HepG2 (cell line): Measurements from ENCODE around the gene COMT. TPM values are rescaled to one million over a fixed set of nuclear protein-coding genes. Genes with fewer than 3 reads are reported as not detected.
A peak's percentile ranks its signal among the peaks of the same experiment; 100 is the strongest.

Experiments used
- ATAC-seq: fragments of 200-7000 bp; cut with Tn5 transposase; 3 replicates; pipeline ENCODE4 v1.9.1; 2020; ENCODE audit warnings: mild to moderate bottlenecking, moderate library complexity
- BruUV-seq: library from RNA; stranded (reverse); fragments of 400-500 nt; replicated peaks from 2 replicates; lab custom pipeline; 2021; lab: Mats Ljungman, UMichigan
- CTCF ChIA-PET: fragments of 300-600 bp; formaldehyde crosslinking; extraction: SDS; loops from one replicate; lab custom pipeline; 2021; ENCODE audit warnings: low total read pairs, inconsistent platforms, low intra/inter-chr PET ratio; lab: Yijun Ruan, JAX
- POLR2A ChIA-PET: fragments of 350-600 bp; sonication (Branson Sonifier 250); formaldehyde crosslinking; loops from one replicate; lab custom pipeline; 2020; ENCODE audit warnings: antibody characterized with exemption, inconsistent platforms; lab: Yijun Ruan, JAX
- DNase-seq: peaks from one replicate; pipeline ENCODE4 v3.0.0-alpha.2; 2015; ENCODE audit warnings: low spot score
- FAIRE-seq: peaks from 3 replicates; lab custom pipeline; 2011; peaks lifted over from hg19 to GRCh38; lab: Jason Lieb, UNC
- H2AFZ ChIP-seq: one replicate; pipeline ENCODE4 v1.6.1; 2011; ENCODE audit warnings: low read length, inconsistent platforms
- H3K27ac ChIP-seq: fragments of 300-600 bp; 3 replicates; pipeline ENCODE4 v1.8.0; 2011; ENCODE audit warnings: mixed run types, mild to moderate bottlenecking, mixed read lengths, low read length, inconsistent platforms; ENCODE audit not compliant: insufficient read depth; ENCODE audit errors: extremely low read length
- H3K27me3 ChIP-seq, 2 experiments: fragments of 200-600 bp in 1 of 2; 2 replicates in 1 of 2; 3 replicates in 1 of 2; pipeline versions ENCODE4 v1.6.0 to v1.8.0; 2011; ENCODE audit warnings: low read length in 2 of 2, mild to moderate bottlenecking in 2 of 2, moderate library complexity in 2 of 2, inconsistent platforms in 1 of 2; ENCODE audit not compliant: insufficient read depth in 2 of 2, control insufficient read depth in 1 of 2
- H3K36me3 ChIP-seq, 2 experiments: fragments of 200-600 bp in 1 of 2; replicated peaks in 1 of 2; 2 replicates in 1 of 2; 3 replicates in 1 of 2; pipeline versions ENCODE4 v1.5.1 to v1.8.0; 2011; ENCODE audit warnings: low read length in 2 of 2, inconsistent platforms in 1 of 2; ENCODE audit not compliant: insufficient read depth in 2 of 2, control insufficient read depth in 1 of 2
- H3K4me1 ChIP-seq: 2 replicates; pipeline ENCODE4 v1.5.1; 2012; ENCODE audit warnings: low read length, inconsistent platforms; ENCODE audit not compliant: insufficient read depth
- H3K4me2 ChIP-seq: 2 replicates; pipeline ENCODE4 v1.6.0; 2011; ENCODE audit warnings: low read depth, low read length, inconsistent platforms
- H3K4me3 ChIP-seq, 3 experiments: fragments of 200-600 bp in 1 of 3; sonication (generic), shearing (Covaris generic) in 1 of 3; replicated peaks in 1 of 3; 2 replicates each; pipeline ENCODE4 v1.5.1; 2011 to 2016; ENCODE audit warnings: low read length in 3 of 3, inconsistent platforms in 2 of 3, low read depth in 2 of 3, mild to moderate bottlenecking in 2 of 3, control low read depth in 1 of 3, mixed read lengths in 1 of 3; ENCODE audit not compliant: insufficient read depth in 1 of 3
- H3K79me2 ChIP-seq: one replicate; pipeline ENCODE4 v1.6.1; 2011; ENCODE audit warnings: low read length, inconsistent platforms; ENCODE audit not compliant: insufficient read depth
- H3K9ac ChIP-seq: 2 replicates; pipeline ENCODE4 v1.6.0; 2011; ENCODE audit warnings: mild to moderate bottlenecking, low read depth, low read length, inconsistent platforms; ENCODE audit not compliant: insufficient read depth
- H3K9me3 ChIP-seq: 2 replicates; pipeline ENCODE4 v1.5.1; 2012; ENCODE audit warnings: mild to moderate bottlenecking, low read length
- H4K20me1 ChIP-seq: 2 replicates; pipeline ENCODE4 v1.6.0; 2011; ENCODE audit warnings: inconsistent platforms, mild to moderate bottlenecking, low read length, moderate library complexity; ENCODE audit not compliant: insufficient read depth
- E2F1 ChIP-seq: sonication (generic); formaldehyde crosslinking; IDR thresholded peaks from 2 replicates; pipeline ENCODE4 v1.5.0; 2020; ENCODE audit warnings: missing genetic modification reagents
- ELF4 ChIP-seq: sonication (generic); formaldehyde crosslinking; IDR thresholded peaks from 2 replicates; pipeline ENCODE4 v1.5.0; 2020; ENCODE audit warnings: missing genetic modification reagents, mild to moderate bottlenecking, moderate library complexity, borderline replicate concordance
- FOXA1 ChIP-seq, 2 experiments: fragments of 450-650 bp in 1 of 2; sonication (generic) in 1 of 2; formaldehyde crosslinking in 1 of 2; IDR thresholded peaks; 2 replicates each; pipeline versions ENCODE4 v1.4.0 to v1.6.1; 2016 to 2020; ENCODE audit warnings: missing genetic modification reagents in 1 of 2
- GPBP1L1 ChIP-seq: sonication (generic); formaldehyde crosslinking; IDR thresholded peaks from 2 replicates; pipeline ENCODE4 v1.5.0; 2020; ENCODE audit warnings: mild to moderate bottlenecking, missing genetic modification reagents
- KMT2A ChIP-seq: sonication (generic); formaldehyde crosslinking; IDR thresholded peaks from 2 replicates; pipeline ENCODE4 v1.4.0; 2020; ENCODE audit warnings: missing genetic modification reagents
- POLR2AphosphoS5 ChIP-seq: IDR thresholded peaks from 2 replicates; pipeline ENCODE4 v1.6.1; 2012; ENCODE audit warnings: low read depth, low read length
- RNF2 ChIP-seq: fragments of 450-650 bp; conservative IDR thresholded peaks from 2 replicates; pipeline ENCODE4 v1.6.1; 2016; ENCODE audit warnings: low read depth
- ZNF33A ChIP-seq: sonication (generic); formaldehyde crosslinking; IDR thresholded peaks from 2 replicates; pipeline ENCODE4 v1.5.1; 2020; ENCODE audit warnings: missing genetic modification reagents, mild to moderate bottlenecking, moderate library complexity, borderline replicate concordance
- ZNF883 ChIP-seq: sonication (generic); formaldehyde crosslinking; IDR thresholded peaks from 2 replicates; pipeline ENCODE4 v1.5.1; 2020; ENCODE audit warnings: mild to moderate bottlenecking, missing genetic modification reagents; ENCODE audit errors: not compliant biosample characterization
- WGBS: methylation state at CpG from one replicate; pipeline ENCODE4 v1.1.6; 2017; ENCODE audit warnings: low lambda C conversion rate; 5-methylcytosine and 5-hydroxymethylcytosine counted together
- in situ Hi-C: cut with HindIII; loops from 2 replicates; pipeline ENCODE4 v1.10.0; 2017; ENCODE audit warnings: low pct_unique_long_range_greater_than_20kb; ENCODE audit not compliant: extremely low pct_ligation_motif_present
- intact Hi-C: fragments of 100-400 bp; cut with micrococcal nuclease; formaldehyde crosslinking; loops from one replicate; pipeline ENCODE4 v1.10.0; 2022; ENCODE audit not compliant: unreplicated experiment
- polyA plus RNA-seq, 8 experiments: library from polyadenylated mRNA; depleted of rRNA in 3 of 8; stranded (reverse) in 7 of 8; unstranded in 1 of 8; fragments of >200 nt; fragmentation: Illumina TruSeq in 4 of 8; extraction: Trizol in 4 of 8; gene quantifications; 2 replicates each; pipeline versions ENCODE4 v1.2.1 to v1.2.3, GENCODE V29; 2011 to 2016; ENCODE audit warnings: low read depth in 4 of 8, missing spikeins in 1 of 8, mixed read lengths in 1 of 8; ENCODE audit not compliant: insufficient read depth in 1 of 8
- total RNA-seq, 5 experiments: library from RNA; depleted of rRNA; stranded (reverse); fragments of >200 nt; fragmentation: Illumina TruSeq; extraction: Trizol; gene quantifications; 2 replicates each; pipeline ENCODE4 v1.2.3, GENCODE V29; 2016; ENCODE audit warnings: low read depth in 1 of 5
- TF ChIP-seq, protein P1 (sequence below): IDR thresholded peaks from 2 replicates; pipeline ENCODE4 v1.6.1; 2018; ENCODE audit warnings: missing genetic modification reagents
- TF ChIP-seq, protein P2 (sequence below): sonication (generic); formaldehyde crosslinking; IDR thresholded peaks from 2 replicates; pipeline ENCODE4 v1.8.1; 2023; ENCODE audit warnings: mild to moderate bottlenecking, missing genetic modification reagents

COMT gene
- total and polyA plus RNA-seq, 2 of the 13 experiments (the other 11 are each of a cell fraction or from before 2014, with no cell fraction given) = 156 to 162 TPM

DNA sequence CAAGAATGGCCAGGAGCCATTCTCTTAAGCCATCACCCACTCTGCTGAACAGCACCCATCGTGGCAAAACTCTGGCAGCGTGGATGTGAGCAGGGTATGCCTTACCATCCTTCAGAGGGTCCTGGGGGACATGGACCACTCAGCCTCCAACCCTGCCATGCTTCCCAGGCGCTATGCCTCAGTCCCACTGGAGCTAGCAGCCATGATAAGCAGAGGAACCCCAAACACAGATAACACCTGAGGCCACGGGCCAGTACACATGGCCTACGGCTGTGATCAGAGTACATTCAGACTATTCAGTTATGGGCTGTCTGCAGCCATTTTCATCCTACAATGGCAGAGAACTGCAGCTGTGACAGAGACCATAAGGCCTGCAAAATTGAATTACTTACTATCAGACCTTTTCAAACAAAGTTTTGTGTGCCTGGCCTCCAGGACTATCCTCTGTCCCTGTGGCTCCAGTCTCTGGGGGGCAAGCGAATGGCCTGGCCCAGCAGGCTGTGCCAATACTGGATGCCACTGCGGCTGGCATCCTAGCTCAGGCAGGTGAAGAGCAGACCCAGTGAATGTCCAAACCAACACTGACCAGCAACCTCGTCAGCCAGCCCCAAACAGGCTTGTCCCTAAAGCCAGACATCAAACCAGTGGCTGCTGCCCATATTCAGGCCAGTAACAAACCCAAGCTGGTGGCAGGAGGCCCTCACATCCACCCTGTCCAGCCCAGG, 68.2 kb downstream of the COMT start (continued):
- TF ChIP-seq E2F1 (no peak), ELF4 (CRISPR knock-in tag) (no peak), POLR2AphosphoS5 (no peak)

- ChIA-PET POLR2A (interaction anchor here (0.7 to 1.0 kb wide), 2 partner anchors 48 to 107 kb away, joined by 3 to 6 read pairs; partner anchors contain the start of gene TRMT2A), CTCF (interaction anchor here (1.2 kb wide), 1 partner anchor 40 kb away, joined by 3 read pairs; no protein-coding TSS in a partner anchor)
- intact Hi-C loops (loop anchor here (10.0 kb wide), 1 partner anchor 64 kb away; no protein-coding TSS in a partner anchor), in situ Hi-C loops (loop anchor here (5.0 kb wide), 1 partner anchor 38 kb away; no protein-coding TSS in a partner anchor)
- ATAC-seq (peak; percentile 83), FAIRE-seq (peak; percentile 85), DNase-seq (peak; percentile 79)
- H3K79me2 ChIP-seq = peaks cover 10% of the 10 kb centered on the region
- no peaks in the 10 kb centered on the region; a peak in 1 of 5 replicates for H3K27me3 ChIP-seq
- BruUV-seq = no TSS peak
- H3K4me3 ChIP-seq = no peak overlapping the region
- no peaks in the 10 kb centered on the region for H3K9me3 ChIP-seq
- H4K20me1 ChIP-seq = no peaks in the 10 kb centered on the region
- H3K4me1 ChIP-seq = peaks cover 54% of the 10 kb centered on the region
- peak overlapping the region; percentile 3 for H3K9ac ChIP-seq
- no peak overlapping the region for H2AFZ ChIP-seq
- H3K36me3 ChIP-seq = no peaks in the 10 kb centered on the region; a peak in 1 of 5 replicates
- H3K27ac ChIP-seq = peak overlapping the region; percentile 38
- WGBS = 85% methylated on average over 4 of the region's 14 CpGs
- H3K4me2 ChIP-seq = 0 out of 2 replicates have a peak overlapping the region, but pooled peaks have one; percentile 9
- TF ChIP-seq FOXA1 (IDR thresholded peaks at IDR 0.05) (no peak), FOXA1 (CRISPR knock-in tag; IDR thresholded peaks at IDR 0.05) (peak; percentile 87), RNF2 (0 out of 2 replicates have a peak, but pooled peaks have one; percentile 49), ZNF883 (CRISPR knock-in tag) (peak; percentile 53), ZNF33A (CRISPR knock-in tag) (0 out of 2 replicates have a peak, but pooled peaks have one; percentile 22), KMT2A (CRISPR knock-in tag) (no peak), GPBP1L1 (CRISPR knock-in tag) (no peak)
- TF ChIP-seq, protein P1, sequence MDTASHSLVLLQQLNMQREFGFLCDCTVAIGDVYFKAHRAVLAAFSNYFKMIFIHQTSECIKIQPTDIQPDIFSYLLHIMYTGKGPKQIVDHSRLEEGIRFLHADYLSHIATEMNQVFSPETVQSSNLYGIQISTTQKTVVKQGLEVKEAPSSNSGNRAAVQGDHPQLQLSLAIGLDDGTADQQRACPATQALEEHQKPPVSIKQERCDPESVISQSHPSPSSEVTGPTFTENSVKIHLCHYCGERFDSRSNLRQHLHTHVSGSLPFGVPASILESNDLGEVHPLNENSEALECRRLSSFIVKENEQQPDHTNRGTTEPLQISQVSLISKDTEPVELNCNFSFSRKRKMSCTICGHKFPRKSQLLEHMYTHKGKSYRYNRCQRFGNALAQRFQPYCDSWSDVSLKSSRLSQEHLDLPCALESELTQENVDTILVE = peak; percentile 59; the same call in 1 of the 2 replicates
- TF ChIP-seq, protein P2, sequence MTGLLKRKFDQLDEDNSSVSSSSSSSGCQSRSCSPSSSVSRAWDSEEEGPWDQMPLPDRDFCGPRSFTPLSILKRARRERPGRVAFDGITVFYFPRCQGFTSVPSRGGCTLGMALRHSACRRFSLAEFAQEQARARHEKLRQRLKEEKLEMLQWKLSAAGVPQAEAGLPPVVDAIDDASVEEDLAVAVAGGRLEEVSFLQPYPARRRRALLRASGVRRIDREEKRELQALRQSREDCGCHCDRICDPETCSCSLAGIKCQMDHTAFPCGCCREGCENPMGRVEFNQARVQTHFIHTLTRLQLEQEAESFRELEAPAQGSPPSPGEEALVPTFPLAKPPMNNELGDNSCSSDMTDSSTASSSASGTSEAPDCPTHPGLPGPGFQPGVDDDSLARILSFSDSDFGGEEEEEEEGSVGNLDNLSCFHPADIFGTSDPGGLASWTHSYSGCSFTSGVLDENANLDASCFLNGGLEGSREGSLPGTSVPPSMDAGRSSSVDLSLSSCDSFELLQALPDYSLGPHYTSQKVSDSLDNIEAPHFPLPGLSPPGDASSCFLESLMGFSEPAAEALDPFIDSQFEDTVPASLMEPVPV (CRISPR knock-in tag) = peak; percentile 43; the same call in 1 of the 2 replicates
Observed at GRCh38 chr22:20010307-20011122, 68.9 kb downstream of the COMT start.
